WTC11 (cell line): ENCODE results near the gene UBFD1.

Source experiments
- CREB1 ChIP-seq: sonication (generic); formaldehyde crosslinking; IDR thresholded peaks from 2 replicates; pipeline ENCODE4 v1.8.0; 2023; ENCODE audit warnings: mild to moderate bottlenecking, missing genetic modification reagents
- MLX ChIP-seq: sonication (generic); formaldehyde crosslinking; IDR thresholded peaks from 2 replicates; pipeline ENCODE4 v1.8.1; 2023; ENCODE audit warnings: mild to moderate bottlenecking, missing genetic modification reagents, moderate library complexity

GRCh38 chr16:23557779-23558702, 514 bp downstream of the UBFD1 start:
- no peak for TF ChIP-seq CREB1 (CRISPR knock-in tag)
- TF ChIP-seq MLX (CRISPR knock-in tag): no peak
